ENCODE data around the gene PSMG2. TPM values are rescaled to one million over a fixed set of nuclear protein-coding genes. Genes with fewer than 3 reads are reported as not detected.

The PSMG2 gene
- total and polyA plus RNA-seq, 9 donors, result 51.9 to 114 (median 66.8) TPM

GRCh38 chr18:12765126-12765525, 62.3 kb downstream of the PSMG2 start:
- no peak for DNase-seq
- TF ChIP-seq, protein P1, sequence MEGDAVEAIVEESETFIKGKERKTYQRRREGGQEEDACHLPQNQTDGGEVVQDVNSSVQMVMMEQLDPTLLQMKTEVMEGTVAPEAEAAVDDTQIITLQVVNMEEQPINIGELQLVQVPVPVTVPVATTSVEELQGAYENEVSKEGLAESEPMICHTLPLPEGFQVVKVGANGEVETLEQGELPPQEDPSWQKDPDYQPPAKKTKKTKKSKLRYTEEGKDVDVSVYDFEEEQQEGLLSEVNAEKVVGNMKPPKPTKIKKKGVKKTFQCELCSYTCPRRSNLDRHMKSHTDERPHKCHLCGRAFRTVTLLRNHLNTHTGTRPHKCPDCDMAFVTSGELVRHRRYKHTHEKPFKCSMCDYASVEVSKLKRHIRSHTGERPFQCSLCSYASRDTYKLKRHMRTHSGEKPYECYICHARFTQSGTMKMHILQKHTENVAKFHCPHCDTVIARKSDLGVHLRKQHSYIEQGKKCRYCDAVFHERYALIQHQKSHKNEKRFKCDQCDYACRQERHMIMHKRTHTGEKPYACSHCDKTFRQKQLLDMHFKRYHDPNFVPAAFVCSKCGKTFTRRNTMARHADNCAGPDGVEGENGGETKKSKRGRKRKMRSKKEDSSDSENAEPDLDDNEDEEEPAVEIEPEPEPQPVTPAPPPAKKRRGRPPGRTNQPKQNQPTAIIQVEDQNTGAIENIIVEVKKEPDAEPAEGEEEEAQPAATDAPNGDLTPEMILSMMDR (IDR thresholded peaks at IDR 0.05), result no peak
- TF ChIP-seq POLR2A (IDR thresholded peaks at IDR 0.05), result no peak
- no peak for TF ChIP-seq EP300 (IDR thresholded peaks at IDR 0.05)
- H3K27me3 ChIP-seq, result no peaks in the 10 kb centered on the region
- H3K36me3 ChIP-seq, result no peaks in the 10 kb centered on the region
- no peak overlapping the region for H3K27ac ChIP-seq
- 74 to 89% (median 84%) methylated on average over 8 of the region's 8 CpGs for WGBS, 3 donors
- H3K4me3 ChIP-seq, result no peak overlapping the region
- H3K4me1 ChIP-seq (ENCODE audit: insufficient read depth), result no peaks in the 10 kb centered on the region
- intact Hi-C loops (cut with DNase I), result no loop called here
- H3K9me3 ChIP-seq, result no peaks in the 10 kb centered on the region

GRCh38 chr18:12765586-12765985, 62.7 kb downstream of the PSMG2 start:
- 87 to 90% (median 89%) methylated on average over 11 of the region's 11 CpGs for WGBS, 3 donors
- Histone ChIP-seq H3K4me1 (ENCODE audit: insufficient read depth) (no peaks in the 10 kb centered on the region), H3K9me3 (no peaks in the 10 kb centered on the region), H3K4me3 (no peak overlapping the region), H3K36me3 (no peaks in the 10 kb centered on the region), H3K27ac (no peak overlapping the region), H3K27me3 (no peaks in the 10 kb centered on the region)
- intact Hi-C loops (cut with DNase I), result no loop called here
- TF ChIP-seq, protein P1 (IDR thresholded peaks at IDR 0.05), result no peak
- no peak for TF ChIP-seq EP300 (IDR thresholded peaks at IDR 0.05)
- TF ChIP-seq POLR2A (IDR thresholded peaks at IDR 0.05), result no peak
- no peak for DNase-seq

GRCh38 chr18:12766986-12767433, 64.2 kb downstream of the PSMG2 start:
- no peaks in the 10 kb centered on the region for H3K27me3 ChIP-seq
- no peak overlapping the region for H3K4me3 ChIP-seq
- DNase-seq, result no peak
- intact Hi-C loops (cut with DNase I), result no loop called here
- 26 to 35% (median 33%) methylated on average over 11 to 13 of the region's 13 CpGs for WGBS, 3 donors
- H3K9me3 ChIP-seq, result no peaks in the 10 kb centered on the region
- H3K4me1 ChIP-seq (ENCODE audit: insufficient read depth), result no peaks in the 10 kb centered on the region
- no peaks in the 10 kb centered on the region for H3K36me3 ChIP-seq
- TF ChIP-seq EP300 (IDR thresholded peaks at IDR 0.05) (no peak), POLR2A (IDR thresholded peaks at IDR 0.05) (no peak)
- TF ChIP-seq, protein P1 (IDR thresholded peaks at IDR 0.05), result no peak
- no peak overlapping the region for H3K27ac ChIP-seq

DNA sequence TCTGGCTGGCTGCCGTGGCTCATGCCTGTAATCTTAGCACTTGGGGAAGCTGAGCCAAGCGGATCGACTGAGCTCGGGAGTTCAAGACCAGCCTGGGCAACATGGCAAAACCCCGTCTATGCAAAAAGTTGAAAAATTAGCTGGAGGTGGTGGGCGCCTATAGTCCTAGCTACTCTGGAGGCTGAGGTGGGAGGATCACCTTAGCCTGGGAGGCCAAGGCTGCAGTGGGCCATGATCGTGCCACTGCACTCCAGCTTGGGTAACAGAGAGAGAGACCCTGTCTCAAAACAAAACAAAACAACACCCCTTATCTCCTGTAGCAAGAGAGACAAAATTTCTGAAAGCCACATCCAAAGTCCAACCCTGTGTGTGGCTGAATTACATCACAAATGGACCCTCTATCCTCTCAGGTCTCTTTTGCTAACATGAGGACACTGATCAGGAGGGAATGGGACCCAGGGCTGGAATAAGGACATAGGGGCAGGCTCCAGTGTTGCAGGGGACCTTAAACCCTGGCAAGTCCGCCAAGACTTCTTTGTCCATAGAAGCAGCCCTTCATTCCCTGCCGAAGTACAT, 64.8 kb downstream of the PSMG2 start:
- Histone ChIP-seq H3K27me3 (no peaks in the 10 kb centered on the region), H3K27ac (no peak overlapping the region), H3K4me3 (no peak overlapping the region), H3K36me3 (no peaks in the 10 kb centered on the region), H3K4me1 (ENCODE audit: insufficient read depth) (no peaks in the 10 kb centered on the region), H3K9me3 (no peaks in the 10 kb centered on the region)
- intact Hi-C loops (cut with DNase I), result no loop called here
- DNase-seq, result no peak
- WGBS, 3 donors, result 84 to 90% (median 89%) methylated on average over 9 of the region's 9 CpGs
- TF ChIP-seq, protein P1 (IDR thresholded peaks at IDR 0.05), result no peak
- no peak for TF ChIP-seq EP300 (IDR thresholded peaks at IDR 0.05)
- no peak for TF ChIP-seq POLR2A (IDR thresholded peaks at IDR 0.05)

Data from ovary (tissue), 9 donors.